Non-pigmented ciliary epithelial cell (primary cell): ENCODE measurements around the gene TMEM129.

Experiments used
- DNase-seq: peaks from one replicate; pipeline ENCODE4 v3.0.0-alpha.2; 2010; ENCODE audit warnings: low read depth

Gene TMEM129

GRCh38 chr4:1758306-1759121 is 37.4 kb upstream of the TMEM129 start:
- DNase-seq: no peak

- DNase-seq: no peak
Measured at GRCh38 chr4:1757836-1758235, 36.7 kb upstream of the TMEM129 start.

- DNase-seq: no peak
Measured at GRCh38 chr4:1756893-1757779, 36.0 kb upstream of the TMEM129 start.

- DNase-seq: no peak
Measured at GRCh38 chr4:1756079-1756478, 35.0 kb upstream of the TMEM129 start.

GRCh38 chr4:1755297-1755696 is 34.2 kb upstream of the TMEM129 start:
- DNase-seq: no peak

GRCh38 chr4:1754336-1754735 is 33.2 kb upstream of the TMEM129 start:
- no peak for DNase-seq

- DNase-seq: no peak
Measured at GRCh38 chr4:1753697-1754311, 32.7 kb upstream of the TMEM129 start.

- no peak for DNase-seq
Measured at GRCh38 chr4:1753294-1753696, 32.2 kb upstream of the TMEM129 start.

GRCh38 chr4:1752284-1753041 is 31.3 kb upstream of the TMEM129 start:
- no peak for DNase-seq

- no peak for DNase-seq
Measured at GRCh38 chr4:1751919-1752283, 30.8 kb upstream of the TMEM129 start.

GRCh38 chr4:1751155-1751918 is 30.2 kb upstream of the TMEM129 start:
- DNase-seq: no peak

GRCh38 chr4:1750381-1751154 is 29.4 kb upstream of the TMEM129 start:
- no peak for DNase-seq

- DNase-seq: no peak
Measured at GRCh38 chr4:1749826-1750225, 28.7 kb upstream of the TMEM129 start.

- no peak for DNase-seq
Measured at GRCh38 chr4:1749370-1749769, 28.2 kb upstream of the TMEM129 start.

- no peak for DNase-seq
Measured at GRCh38 chr4:1748465-1748995, 27.4 kb upstream of the TMEM129 start.

GRCh38 chr4:1747603-1747967 is 26.5 kb upstream of the TMEM129 start:
- no peak for DNase-seq

- no peak for DNase-seq
Measured at GRCh38 chr4:1746919-1747602, 25.9 kb upstream of the TMEM129 start.

GRCh38 chr4:1746265-1746691 is 25.2 kb upstream of the TMEM129 start:
- DNase-seq: no peak

- no peak for DNase-seq
Measured at GRCh38 chr4:1745697-1746096, 24.6 kb upstream of the TMEM129 start.

GRCh38 chr4:1745165-1745564 is 24.0 kb upstream of the TMEM129 start:
- no peak for DNase-seq
